HUES64 (cell line): ENCODE measurements around the gene FCRLA.
"Not testable (repeated sequence)": the region's sequence is repeated elsewhere in the genome, so short reads cannot be mapped to it uniquely, and the experiment has no call there.

Source experiments
- H3K27ac ChIP-seq: 2 replicates; pipeline ENCODE4 v1.7.0; 2013; ENCODE audit warnings: low read depth, low read length, inconsistent platforms
- H3K27me3 ChIP-seq: 2 replicates; pipeline ENCODE4 v1.6.1; 2013; ENCODE audit warnings: mild to moderate bottlenecking, low read length; ENCODE audit not compliant: insufficient read depth
- H3K36me3 ChIP-seq: 2 replicates; pipeline ENCODE4 v1.6.1; 2013; ENCODE audit warnings: mild to moderate bottlenecking, low read length; ENCODE audit not compliant: insufficient read depth
- H3K4me1 ChIP-seq: 2 replicates; pipeline ENCODE4 v1.6.1; 2013; ENCODE audit warnings: mild to moderate bottlenecking, low read length, moderate library complexity; ENCODE audit not compliant: insufficient read depth
- H3K4me3 ChIP-seq: 2 replicates; pipeline ENCODE4 v1.5.1; 2013; ENCODE audit warnings: mild to moderate bottlenecking, low read length, moderate library complexity
- H3K9ac ChIP-seq: 2 replicates; pipeline ENCODE4 v1.6.1; 2013; ENCODE audit warnings: mild to moderate bottlenecking, low read depth, low read length
- H3K9me3 ChIP-seq: 2 replicates; pipeline ENCODE4 v1.6.1; 2013; ENCODE audit warnings: low read depth, low read length; ENCODE audit not compliant: insufficient read depth
- WGBS: fragments of 150-250, 120-280 bp; methylation state at CpG from one replicate; pipeline ENCODE4 v1.1.7; 2013; ENCODE audit warnings: missing lambda C conversion rate; 5-methylcytosine and 5-hydroxymethylcytosine counted together

FCRLA gene

GRCh38 chr1:161725258-161725907, 18.4 kb downstream of the FCRLA start:
- H3K4me3 ChIP-seq = peak overlapping the region; percentile 81
- H3K36me3 ChIP-seq, H3K9me3 ChIP-seq, H3K9ac ChIP-seq, H3K27ac ChIP-seq, H3K4me1 ChIP-seq: not testable (repeated sequence)
- WGBS = 51% methylated on average over 22 of the region's 22 CpGs
- H3K27me3 ChIP-seq = peaks cover 50% of the 10 kb centered on the region

GRCh38 chr1:161725908-161726472, 19.0 kb downstream of the FCRLA start:
- Histone ChIP-seq H3K36me3 (no peaks in the 10 kb centered on the region), H3K27ac (no peak overlapping the region), H3K9ac (peak overlapping the region; percentile 52; the same call in 1 of the 2 replicates), H3K4me1 (peaks cover 4% of the 10 kb centered on the region), H3K27me3 (peaks cover 51% of the 10 kb centered on the region), H3K9me3 (no peaks in the 10 kb centered on the region), H3K4me3 (peak overlapping the region; percentile 81)
- WGBS = 1% methylated on average over 34 of the region's 34 CpGs

GRCh38 chr1:161726473-161727255, 19.6 kb downstream of the FCRLA start:
- Histone ChIP-seq H3K9ac (peak overlapping the region; percentile 71), H3K27ac (peak overlapping the region; percentile 42; the same call in 1 of the 2 replicates), H3K9me3 (no peaks in the 10 kb centered on the region), H3K27me3 (peaks cover 50% of the 10 kb centered on the region), H3K4me3 (peak overlapping the region; percentile 81), H3K4me1 (peaks cover 8% of the 10 kb centered on the region), H3K36me3 (no peaks in the 10 kb centered on the region)
- under 1% methylated on average over 79 of the region's 83 CpGs for WGBS

DNA sequence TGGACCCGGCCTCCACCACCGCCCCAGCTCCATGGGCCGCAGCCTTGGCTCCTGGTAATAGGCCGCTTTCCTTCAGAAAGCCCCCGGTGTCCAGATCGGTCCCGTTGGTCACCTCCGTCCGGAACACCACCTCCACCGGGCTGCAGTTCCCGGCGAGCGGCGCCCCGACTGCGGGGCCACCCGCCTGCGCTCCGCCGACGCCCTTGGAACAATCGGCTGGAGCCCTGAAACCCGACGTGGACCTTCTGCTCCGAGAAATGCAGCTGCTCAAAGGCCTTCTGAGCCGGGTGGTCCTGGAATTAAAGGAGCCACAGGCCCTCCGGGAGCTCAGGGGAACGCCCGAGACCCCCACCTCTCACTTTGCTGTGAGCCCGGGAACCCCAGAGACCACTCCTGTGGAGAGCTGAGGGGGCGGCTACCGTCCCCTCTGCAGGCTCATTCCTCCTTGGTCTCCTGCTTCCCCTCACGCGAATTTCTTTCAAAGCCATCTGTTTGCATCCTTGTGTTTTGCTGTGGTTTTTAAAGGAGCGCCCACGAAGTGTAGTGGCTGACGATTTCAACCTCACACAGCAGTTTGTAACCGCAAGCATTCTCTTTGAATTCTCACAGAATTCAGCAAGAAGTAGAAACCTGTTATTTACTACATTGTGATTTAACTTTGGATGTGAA, 20.4 kb downstream of the FCRLA start:
- Histone ChIP-seq H3K27ac (peak overlapping the region; percentile 42; the same call in 1 of the 2 replicates), H3K9ac (peak overlapping the region; percentile 71), H3K9me3 (no peaks in the 10 kb centered on the region), H3K27me3 (peaks cover 49% of the 10 kb centered on the region), H3K36me3 (no peaks in the 10 kb centered on the region), H3K4me3 (peak overlapping the region; percentile 81), H3K4me1 (peaks cover 8% of the 10 kb centered on the region)
- WGBS = 2% methylated on average over 38 of the region's 38 CpGs

- Histone ChIP-seq H3K27ac (no peak overlapping the region), H3K27me3 (peaks cover 47% of the 10 kb centered on the region), H3K4me1 (peaks cover 8% of the 10 kb centered on the region), H3K9me3 (no peaks in the 10 kb centered on the region), H3K9ac (no peak overlapping the region), H3K4me3 (no peak overlapping the region), H3K36me3 (no peaks in the 10 kb centered on the region)
- WGBS = 68% methylated on average over 4 of the region's 7 CpGs
Observed at GRCh38 chr1:161728376-161729226, 21.6 kb downstream of the FCRLA start.

DNA sequence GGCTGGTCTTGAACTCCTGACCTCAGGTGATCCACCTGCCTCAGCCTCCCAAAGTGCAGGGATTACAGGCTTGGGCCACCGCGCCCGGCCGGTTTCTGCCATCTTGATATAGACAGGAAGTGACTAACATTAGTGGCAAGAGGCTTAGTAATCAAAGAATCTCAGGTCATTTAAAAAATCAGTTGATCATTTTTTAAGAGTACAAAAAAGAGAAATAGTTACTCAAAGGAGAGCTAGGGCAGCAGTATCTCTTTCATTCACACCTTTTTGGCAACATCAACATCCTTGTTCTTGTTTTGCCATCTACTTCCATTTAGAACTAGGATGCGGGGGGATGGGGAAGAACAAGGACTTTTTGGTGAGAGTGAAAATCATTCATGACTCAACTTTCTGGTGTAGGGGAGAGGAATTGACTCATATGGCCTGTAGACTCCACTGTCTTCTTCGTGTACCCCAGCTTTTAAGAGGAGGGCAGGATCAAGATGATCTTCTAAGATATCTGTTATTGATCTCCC, 23.1 kb downstream of the FCRLA start:
- no peak overlapping the region for H3K4me3 ChIP-seq
- H3K36me3 ChIP-seq = no peaks in the 10 kb centered on the region
- H3K4me1 ChIP-seq = peaks cover 8% of the 10 kb centered on the region
- WGBS = 93% methylated on average over 6 of the region's 6 CpGs
- no peak overlapping the region for H3K9ac ChIP-seq
- no peaks in the 10 kb centered on the region for H3K9me3 ChIP-seq
- H3K27me3 ChIP-seq = peaks cover 38% of the 10 kb centered on the region
- H3K27ac ChIP-seq = no peak overlapping the region

GRCh38 chr1:161731241-161731640, 24.2 kb downstream of the FCRLA start:
- Histone ChIP-seq H3K4me1 (peaks cover 16% of the 10 kb centered on the region), H3K27ac (no peak overlapping the region), H3K9ac (no peak overlapping the region), H3K4me3 (no peak overlapping the region), H3K27me3 (peaks cover 27% of the 10 kb centered on the region), H3K36me3 (no peaks in the 10 kb centered on the region), H3K9me3 (no peaks in the 10 kb centered on the region)
- WGBS = 72% methylated on average over 4 of the region's 6 CpGs

- no peak overlapping the region for H3K9ac ChIP-seq
- no peak overlapping the region for H3K27ac ChIP-seq
- peaks cover 19% of the 10 kb centered on the region for H3K27me3 ChIP-seq
- no peaks in the 10 kb centered on the region for H3K9me3 ChIP-seq
- peaks cover 25% of the 10 kb centered on the region for H3K4me1 ChIP-seq
- 88% methylated on average over 5 of the region's 5 CpGs for WGBS
- no peak overlapping the region for H3K4me3 ChIP-seq
- no peaks in the 10 kb centered on the region for H3K36me3 ChIP-seq
Observed at GRCh38 chr1:161731981-161732718, 25.1 kb downstream of the FCRLA start.

- H3K9me3 ChIP-seq = no peaks in the 10 kb centered on the region
- H3K9ac ChIP-seq = no peak overlapping the region
- no peaks in the 10 kb centered on the region for H3K36me3 ChIP-seq
- no peak overlapping the region for H3K4me3 ChIP-seq
- H3K27ac ChIP-seq = no peak overlapping the region
- peaks cover 31% of the 10 kb centered on the region for H3K4me1 ChIP-seq
- WGBS = 88% methylated on average over 1 of the region's 1 CpG
- peaks cover 7% of the 10 kb centered on the region; the same call in 1 of the 2 replicates for H3K27me3 ChIP-seq
Observed at GRCh38 chr1:161733526-161733925, 26.5 kb downstream of the FCRLA start.

DNA sequence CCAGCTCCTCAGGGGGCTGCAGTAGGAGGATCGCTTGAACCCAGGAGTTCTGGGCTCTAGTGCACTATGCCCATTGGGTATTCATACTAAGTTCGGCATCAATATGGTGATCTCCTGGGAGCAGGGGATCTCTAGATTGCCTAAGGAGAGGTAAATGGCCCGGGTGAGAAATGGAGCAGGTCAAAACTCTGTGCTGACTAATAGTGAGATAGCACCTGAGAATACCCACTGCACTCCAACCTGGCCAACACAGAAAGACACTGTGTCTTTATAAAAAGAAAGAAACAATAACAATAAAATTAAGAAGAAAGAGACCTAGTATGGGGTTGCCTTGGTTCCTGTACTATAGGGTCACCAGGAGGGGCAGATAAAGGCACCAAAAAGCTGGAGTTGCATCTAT, 28.8 kb downstream of the FCRLA start:
- H3K27ac ChIP-seq = no peak overlapping the region
- no peaks in the 10 kb centered on the region for H3K9me3 ChIP-seq
- no peaks in the 10 kb centered on the region for H3K36me3 ChIP-seq
- H3K27me3 ChIP-seq = no peaks in the 10 kb centered on the region
- 96% methylated on average over 3 of the region's 3 CpGs for WGBS
- H3K4me1 ChIP-seq = peaks cover 31% of the 10 kb centered on the region
- no peak overlapping the region for H3K4me3 ChIP-seq
- no peak overlapping the region for H3K9ac ChIP-seq
